ENCODE results near the gene HLA-DPA1.

Gene HLA-DPA1

GRCh38 chr6:33014841-33015634 is 58.4 kb downstream of the HLA-DPA1 start:
- DNase-seq = no peak
